ENCODE results near the gene TLR2. TPM values are rescaled to one million over a fixed set of nuclear protein-coding genes. Genes with fewer than 3 reads are reported as not detected.
A peak's percentile ranks its signal among the peaks of the same experiment; 100 is the strongest.

The TLR2 gene
- total and polyA plus RNA-seq, 4 donors: 2.9 to 15.6 (median 6.2) TPM

DNA sequence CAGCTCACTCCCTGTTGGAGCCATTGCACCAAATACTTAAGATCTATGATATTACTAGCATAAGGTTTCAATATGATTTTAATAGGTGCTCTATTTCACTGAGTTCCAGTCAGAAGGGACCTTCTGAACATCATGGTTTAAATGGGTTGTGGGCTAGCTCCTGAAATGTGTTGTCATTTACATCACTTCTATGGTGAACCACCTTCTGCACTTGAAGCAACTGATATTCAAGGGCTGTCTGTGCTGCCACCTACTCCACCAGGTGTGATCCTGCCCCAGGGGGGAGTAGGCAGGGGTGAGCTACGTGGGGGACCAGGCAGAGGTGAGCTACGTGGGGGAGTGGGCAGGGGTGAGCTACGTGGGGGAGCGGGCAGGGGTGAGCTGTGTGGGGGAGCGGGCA, 40.5 kb downstream of the TLR2 start:
- H3K36me3 ChIP-seq (ENCODE audit: control insufficient read depth in 4 of 4, insufficient read depth in 3 of 4, low read depth in 1 of 4, low read length in 3 of 4): no peaks in the 10 kb centered on the region
- H3K4me1 ChIP-seq (ENCODE audit: control insufficient read depth in 4 of 4, insufficient read depth in 4 of 4, low read length in 3 of 4): peaks cover 3 to 10% (median 7%) of the 10 kb centered on the region in 4 donors
- DNase-seq (ENCODE audit: low spot score): no peak
- no peak overlapping the region for H3K9ac ChIP-seq (ENCODE audit: low read depth in 1 of 2, low read length in 2 of 2)
- no peaks in the 10 kb centered on the region for H3K9me3 ChIP-seq (ENCODE audit: control insufficient read depth in 4 of 4, low read length in 3 of 4)
- no peak overlapping the region for H3K27ac ChIP-seq (ENCODE audit: low read depth in 1 of 2, low read length in 2 of 2)
- TF ChIP-seq HNF4G (IDR thresholded peaks at IDR 0.05) (no peak), YY1 (IDR thresholded peaks at IDR 0.05) (no peak), SP1 (IDR thresholded peaks at IDR 0.05) (no peak), RAD21 (IDR thresholded peaks at IDR 0.05) (no peak), RXRA (IDR thresholded peaks at IDR 0.05) (no peak), CTCF (IDR thresholded peaks at IDR 0.05; ENCODE audit: low read depth, low read length, missing input control) (no peak), EGR1 (IDR thresholded peaks at IDR 0.05; ENCODE audit: low read depth in 2 of 2) (no peak), TAF1 (conservative IDR thresholded peaks at IDR 0.05) (no peak), NR2F2 (IDR thresholded peaks at IDR 0.05) (no peak), HNF4A (conservative IDR thresholded peaks at IDR 0.05) (no peak)
- TF ChIP-seq, protein P1, sequence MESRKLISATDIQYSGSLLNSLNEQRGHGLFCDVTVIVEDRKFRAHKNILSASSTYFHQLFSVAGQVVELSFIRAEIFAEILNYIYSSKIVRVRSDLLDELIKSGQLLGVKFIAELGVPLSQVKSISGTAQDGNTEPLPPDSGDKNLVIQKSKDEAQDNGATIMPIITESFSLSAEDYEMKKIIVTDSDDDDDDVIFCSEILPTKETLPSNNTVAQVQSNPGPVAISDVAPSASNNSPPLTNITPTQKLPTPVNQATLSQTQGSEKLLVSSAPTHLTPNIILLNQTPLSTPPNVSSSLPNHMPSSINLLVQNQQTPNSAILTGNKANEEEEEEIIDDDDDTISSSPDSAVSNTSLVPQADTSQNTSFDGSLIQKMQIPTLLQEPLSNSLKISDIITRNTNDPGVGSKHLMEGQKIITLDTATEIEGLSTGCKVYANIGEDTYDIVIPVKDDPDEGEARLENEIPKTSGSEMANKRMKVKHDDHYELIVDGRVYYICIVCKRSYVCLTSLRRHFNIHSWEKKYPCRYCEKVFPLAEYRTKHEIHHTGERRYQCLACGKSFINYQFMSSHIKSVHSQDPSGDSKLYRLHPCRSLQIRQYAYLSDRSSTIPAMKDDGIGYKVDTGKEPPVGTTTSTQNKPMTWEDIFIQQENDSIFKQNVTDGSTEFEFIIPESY (IDR thresholded peaks at IDR 0.05): no peak
- 92% methylated on average over 5 of the region's 5 CpGs for WGBS
- H3K4me3 ChIP-seq (ENCODE audit: low read depth in 1 of 3, low read length in 3 of 3): no peak overlapping the region
- H3K27me3 ChIP-seq (ENCODE audit: control insufficient read depth in 4 of 4, insufficient read depth in 4 of 4, low read length in 3 of 4): no peaks in the 10 kb centered on the region

GRCh38 chr4:153725136-153725830, 41.2 kb downstream of the TLR2 start:
- Histone ChIP-seq H3K27ac (ENCODE audit: low read depth in 1 of 2, low read length in 2 of 2) (no peak overlapping the region), H3K27me3 (ENCODE audit: control insufficient read depth in 4 of 4, insufficient read depth in 4 of 4, low read length in 3 of 4) (no peaks in the 10 kb centered on the region), H3K9ac (ENCODE audit: low read depth in 1 of 2, low read length in 2 of 2) (no peak overlapping the region), H3K4me3 (ENCODE audit: low read depth in 1 of 3, low read length in 3 of 3) (no peak overlapping the region), H3K36me3 (ENCODE audit: control insufficient read depth in 4 of 4, insufficient read depth in 3 of 4, low read depth in 1 of 4, low read length in 3 of 4) (no peaks in the 10 kb centered on the region), H3K9me3 (ENCODE audit: control insufficient read depth in 4 of 4, low read length in 3 of 4) (no peaks in the 10 kb centered on the region), H3K4me1 (ENCODE audit: control insufficient read depth in 4 of 4, insufficient read depth in 4 of 4, low read length in 3 of 4) (peaks cover 3 to 10% (median 7%) of the 10 kb centered on the region in 4 donors)
- TF ChIP-seq, protein P2, sequence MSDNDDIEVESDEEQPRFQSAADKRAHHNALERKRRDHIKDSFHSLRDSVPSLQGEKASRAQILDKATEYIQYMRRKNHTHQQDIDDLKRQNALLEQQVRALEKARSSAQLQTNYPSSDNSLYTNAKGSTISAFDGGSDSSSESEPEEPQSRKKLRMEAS (IDR thresholded peaks at IDR 0.05): no peak
- TF ChIP-seq, protein P1 (IDR thresholded peaks at IDR 0.05): no peak
- TF ChIP-seq CTCF (IDR thresholded peaks at IDR 0.05; ENCODE audit: low read depth, low read length, missing input control) (no peak), JUND (IDR thresholded peaks at IDR 0.05) (peak in 1 of 2 donors; percentile 25), HNF4A (conservative IDR thresholded peaks at IDR 0.05) (peak; percentile 54 to 81), RXRA (IDR thresholded peaks at IDR 0.05) (peak in 1 of 2 donors; percentile 44), TAF1 (conservative IDR thresholded peaks at IDR 0.05) (no peak), YY1 (IDR thresholded peaks at IDR 0.05) (no peak), HNF4G (IDR thresholded peaks at IDR 0.05) (no peak)
- TF ChIP-seq, protein P3, sequence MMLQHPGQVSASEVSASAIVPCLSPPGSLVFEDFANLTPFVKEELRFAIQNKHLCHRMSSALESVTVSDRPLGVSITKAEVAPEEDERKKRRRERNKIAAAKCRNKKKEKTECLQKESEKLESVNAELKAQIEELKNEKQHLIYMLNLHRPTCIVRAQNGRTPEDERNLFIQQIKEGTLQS (IDR thresholded peaks at IDR 0.05): no peak
- DNase-seq (ENCODE audit: low spot score): no peak
- WGBS: 74% methylated on average over 5 of the region's 5 CpGs
